ENCODE data around the gene PAPPA.

The PAPPA gene

DNA sequence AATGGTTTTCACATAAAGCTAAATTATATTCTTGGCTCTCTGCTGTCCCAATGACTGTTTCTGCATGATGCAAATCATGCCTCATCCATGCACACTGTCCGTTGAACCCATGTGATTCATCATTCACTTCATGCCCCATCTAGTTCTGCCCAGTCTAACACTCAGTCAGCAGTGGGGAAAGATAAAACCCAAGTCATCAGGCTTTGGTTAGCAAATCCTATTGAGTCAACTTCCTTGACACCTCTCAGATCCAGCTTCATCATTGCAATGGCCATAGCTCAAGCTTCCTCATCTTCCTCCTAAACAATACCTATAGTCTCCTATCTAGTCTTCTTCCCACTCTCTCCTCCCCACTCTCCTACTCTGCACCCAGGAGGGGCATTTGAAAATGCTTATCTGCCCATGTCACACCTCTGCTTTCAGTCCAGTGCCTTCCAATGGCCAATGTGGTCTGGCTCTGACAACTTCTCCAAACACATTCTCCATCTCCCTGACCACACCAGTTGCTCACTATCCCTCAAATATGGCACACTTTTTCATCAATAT lies 267.5 kb downstream of the PAPPA start:
- peak; percentile 24 for DNase-seq (ENCODE audit: low spot score)

DNA sequence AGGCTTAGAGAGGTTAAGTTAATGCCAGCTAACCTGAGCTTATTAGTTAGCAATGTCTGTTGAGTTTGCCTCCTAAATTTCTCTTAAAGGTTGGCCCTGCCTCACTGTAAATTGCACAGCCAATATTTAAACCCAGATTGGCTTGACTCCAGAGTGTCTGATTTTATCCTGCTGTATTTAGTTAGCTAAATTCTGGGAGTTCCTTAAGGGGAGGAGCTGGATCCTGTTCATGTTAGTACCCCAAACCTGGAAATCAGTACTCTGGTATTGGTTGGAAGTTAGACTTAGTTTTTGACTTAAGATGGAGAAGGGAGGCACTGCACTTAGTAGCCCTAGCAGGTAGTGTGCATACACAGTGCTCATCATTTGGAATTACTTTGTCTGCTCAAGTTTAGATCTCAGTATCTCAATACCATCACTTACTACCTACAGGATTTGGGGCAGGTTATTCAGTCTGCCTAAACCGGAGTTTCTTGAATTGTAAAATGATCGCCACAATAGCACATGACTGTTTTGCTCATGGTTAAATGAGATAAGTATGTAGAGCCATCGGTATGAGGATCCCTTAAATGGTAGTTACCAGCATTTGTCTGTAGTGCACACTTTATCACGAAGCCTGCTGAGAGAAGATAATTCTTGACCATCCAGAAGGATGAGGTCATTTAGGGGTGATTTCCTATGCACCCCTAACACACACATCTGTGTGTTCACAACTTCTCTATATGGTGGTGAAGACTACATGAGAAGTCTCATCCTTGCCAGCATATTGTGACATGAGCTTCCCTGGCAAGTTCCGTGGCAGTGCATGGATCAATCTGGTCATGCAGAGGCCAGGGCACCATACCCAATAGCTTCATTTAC lies 268.8 kb downstream of the PAPPA start:
- no peak for DNase-seq (ENCODE audit: low spot score)

DNA sequence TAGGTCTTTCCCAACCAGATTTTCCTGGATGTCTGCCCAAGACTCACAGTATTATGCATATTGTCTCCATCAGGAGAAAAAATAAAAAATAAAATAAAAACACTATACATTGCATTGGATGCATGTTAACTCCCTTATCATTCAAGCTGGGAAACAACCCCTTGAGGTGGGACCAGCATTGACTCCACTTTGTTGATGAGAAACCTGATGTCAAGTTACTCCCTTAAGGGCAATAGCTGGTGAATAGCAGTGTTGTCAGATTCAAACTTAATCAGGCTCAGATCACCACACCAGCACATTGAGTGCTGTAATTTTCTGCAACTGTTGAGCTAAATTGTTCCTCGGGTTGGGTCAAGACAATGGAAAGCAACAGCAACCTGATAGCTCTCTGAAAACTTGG lies 269.6 kb downstream of the PAPPA start:
- DNase-seq (ENCODE audit: low spot score) = no peak

DNA sequence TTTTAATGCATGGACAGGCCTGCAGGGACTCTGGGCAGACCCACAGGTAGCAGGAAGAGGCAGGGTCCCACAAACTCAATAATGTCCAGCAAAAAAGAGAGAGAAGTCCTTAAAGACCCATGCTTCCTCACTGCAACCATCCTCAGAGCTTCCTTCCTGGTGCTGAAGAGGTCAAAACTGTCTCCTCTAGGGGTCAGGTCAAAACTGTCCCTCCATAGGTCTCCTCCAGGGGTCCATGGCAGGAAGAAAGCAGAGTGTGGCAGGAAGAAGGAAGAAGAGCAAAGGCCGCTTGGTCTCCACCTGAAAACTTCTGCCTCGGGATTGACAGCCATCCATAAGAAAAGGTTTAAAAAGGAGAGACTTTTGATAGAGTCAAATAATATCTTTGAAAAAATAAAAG lies 271.7 kb downstream of the PAPPA start:
- no peak for DNase-seq (ENCODE audit: low spot score)

DNA sequence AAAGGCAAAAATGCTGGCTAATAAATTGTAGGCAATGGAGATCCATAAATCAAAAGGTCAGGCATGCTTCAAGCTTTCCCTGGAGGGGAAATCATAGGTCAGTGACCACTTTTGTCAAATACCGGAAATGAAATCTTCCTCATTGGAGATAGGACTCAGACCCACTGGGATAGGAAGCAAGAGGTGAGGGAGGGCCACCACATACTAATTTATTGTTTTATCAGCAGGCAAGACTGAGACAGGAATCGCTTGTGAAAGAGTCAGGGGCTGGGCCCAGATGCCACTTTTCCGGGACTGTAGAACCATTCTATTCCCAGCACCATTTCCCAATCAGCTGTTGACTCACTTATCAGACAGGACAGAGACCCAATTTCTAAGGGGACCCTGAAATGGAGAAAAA lies 277.3 kb downstream of the PAPPA start:
- no peak for DNase-seq (ENCODE audit: low spot score)

DNA sequence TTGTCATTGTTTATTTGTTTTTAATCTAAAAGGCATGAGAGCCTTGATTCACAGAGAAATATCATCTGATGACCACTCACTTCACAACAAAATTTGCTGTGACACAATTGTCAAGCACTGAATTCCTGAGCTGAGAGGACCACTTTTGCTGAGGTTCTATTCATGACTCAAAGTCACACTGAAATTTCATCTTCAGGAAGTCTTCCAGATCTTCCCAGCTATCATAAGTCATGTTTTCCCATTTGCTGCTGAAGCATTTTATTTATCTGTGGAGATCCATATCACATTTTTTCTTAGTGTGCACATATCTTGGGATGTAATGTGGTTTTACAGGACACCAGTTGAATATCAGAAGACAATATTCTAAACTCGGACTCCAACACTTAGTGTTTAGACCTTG lies 278.5 kb downstream of the PAPPA start:
- DNase-seq (ENCODE audit: low spot score) = peak; percentile 16

DNA sequence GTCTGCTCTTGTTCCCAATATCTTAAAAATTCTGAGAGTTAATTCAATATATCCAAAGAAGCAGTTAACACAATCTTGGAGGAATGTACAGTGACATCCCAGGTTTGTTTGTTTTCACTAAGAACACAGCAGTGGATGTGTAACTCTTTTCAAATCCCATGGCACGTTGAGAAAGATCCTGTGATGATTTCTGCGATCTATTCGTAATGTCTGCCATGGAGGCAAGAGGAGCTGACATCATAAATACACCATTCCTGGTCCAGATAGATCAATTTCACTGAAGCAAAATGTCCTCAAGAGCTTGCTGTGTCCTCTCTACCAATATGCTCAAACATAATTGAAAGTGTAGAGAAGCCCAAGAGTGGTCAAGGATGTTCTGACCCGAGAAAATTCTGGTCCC lies 280.7 kb downstream of the PAPPA start:
- no peak for DNase-seq (ENCODE audit: low spot score)

DNA sequence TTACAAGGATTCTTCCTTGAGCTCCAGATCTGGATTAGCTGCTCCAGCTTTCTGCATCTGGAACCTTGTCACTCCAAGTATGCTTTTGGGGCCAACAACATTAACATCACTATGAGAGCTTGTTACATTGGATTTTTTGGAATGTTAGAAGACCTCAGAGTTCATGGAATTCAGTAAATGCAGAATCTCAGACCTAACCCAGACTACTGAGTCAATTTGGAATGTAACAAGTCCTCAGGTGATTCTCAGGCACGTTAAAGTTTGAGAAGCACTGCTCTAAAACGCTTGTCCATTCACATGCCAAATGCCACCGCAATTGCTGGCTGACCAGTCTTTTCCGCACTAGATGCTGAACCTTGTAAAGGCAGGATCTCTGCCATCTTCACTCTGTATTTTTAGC lies 282.1 kb downstream of the PAPPA start:
- no peak for DNase-seq (ENCODE audit: low spot score)

DNA sequence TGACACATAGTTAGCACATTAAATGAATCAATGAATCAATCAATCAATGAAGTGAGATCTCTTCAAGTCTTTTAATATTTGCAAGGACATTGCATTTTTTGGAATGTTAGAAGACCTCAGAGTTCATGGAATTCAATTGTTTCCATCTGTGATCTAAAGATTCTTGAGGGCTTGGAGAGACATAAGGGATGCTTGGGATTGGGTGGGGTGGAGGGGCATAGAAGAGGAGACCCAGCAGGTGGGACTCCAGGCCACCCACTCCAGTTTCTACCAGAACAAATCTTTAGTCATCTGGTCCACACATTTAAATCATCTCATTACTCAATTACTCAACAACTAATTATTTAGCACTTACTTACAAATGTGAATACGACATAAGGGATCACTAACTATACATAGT lies 282.5 kb downstream of the PAPPA start:
- no peak for DNase-seq (ENCODE audit: low spot score)

DNA sequence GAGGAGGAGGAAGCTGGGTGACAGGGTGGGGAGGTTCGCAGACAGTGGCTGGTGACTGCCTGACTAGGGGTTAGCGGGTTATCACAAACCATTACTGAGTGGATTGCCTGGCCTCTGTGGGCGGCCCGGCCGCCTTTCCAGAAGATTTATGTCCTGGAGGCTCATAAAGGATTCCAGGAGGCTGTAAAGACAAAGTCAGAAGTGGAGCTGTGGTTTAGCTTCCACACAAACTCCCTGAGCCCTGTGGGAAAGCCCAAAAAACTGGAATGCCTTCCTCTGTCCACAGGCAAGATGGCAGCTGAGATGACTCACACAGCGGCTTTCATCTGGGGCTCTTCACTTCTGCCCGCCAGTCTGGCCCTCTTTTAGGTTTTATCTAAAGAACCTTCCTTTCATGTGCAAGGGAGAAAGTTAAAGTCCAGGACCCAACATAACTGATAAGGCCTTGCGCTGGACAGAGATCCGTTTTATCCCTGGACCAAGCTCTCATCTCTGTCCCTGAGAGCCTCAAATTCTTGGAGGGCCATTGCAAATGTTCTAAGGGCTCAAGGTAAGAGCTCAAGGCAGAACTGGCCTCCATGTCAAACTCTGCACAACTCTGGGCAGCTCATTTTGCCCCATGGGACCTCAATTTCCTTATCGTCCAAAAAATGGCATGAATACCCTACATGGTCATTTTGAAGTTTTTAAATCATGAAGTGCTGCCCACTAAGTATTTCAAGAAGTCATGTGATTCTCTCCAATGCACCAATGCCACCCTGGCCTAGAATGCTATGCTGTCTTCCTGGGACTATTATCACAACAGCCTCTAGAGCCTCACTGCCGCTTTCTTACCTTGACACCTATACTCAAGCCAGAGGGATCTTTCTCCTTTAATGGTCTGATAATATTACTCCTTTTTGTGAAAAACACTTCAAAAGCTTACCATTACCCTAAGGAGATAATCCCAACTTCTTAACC lies 284.1 kb downstream of the PAPPA start:
- no peak for DNase-seq (ENCODE audit: low spot score)

DNA sequence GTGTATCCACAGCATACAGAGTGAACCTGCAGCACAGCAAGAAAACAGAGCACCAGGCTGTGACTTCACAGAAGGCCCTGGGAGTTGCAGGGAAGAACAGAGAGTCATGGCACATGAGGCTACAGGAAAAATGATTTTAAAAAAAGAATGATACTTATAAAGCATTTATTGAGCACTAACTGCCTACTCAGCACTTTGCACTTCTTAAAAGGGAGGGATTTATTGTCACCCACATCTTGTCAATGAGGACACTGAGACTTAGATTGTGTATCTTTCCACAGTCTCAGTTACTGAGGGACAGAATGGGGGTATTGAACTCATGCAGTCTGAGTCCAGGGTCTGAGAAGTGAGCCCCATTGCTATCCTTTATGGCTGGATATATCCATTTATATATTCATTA lies 288.9 kb downstream of the PAPPA start:
- no peak for DNase-seq (ENCODE audit: low spot score)

DNA sequence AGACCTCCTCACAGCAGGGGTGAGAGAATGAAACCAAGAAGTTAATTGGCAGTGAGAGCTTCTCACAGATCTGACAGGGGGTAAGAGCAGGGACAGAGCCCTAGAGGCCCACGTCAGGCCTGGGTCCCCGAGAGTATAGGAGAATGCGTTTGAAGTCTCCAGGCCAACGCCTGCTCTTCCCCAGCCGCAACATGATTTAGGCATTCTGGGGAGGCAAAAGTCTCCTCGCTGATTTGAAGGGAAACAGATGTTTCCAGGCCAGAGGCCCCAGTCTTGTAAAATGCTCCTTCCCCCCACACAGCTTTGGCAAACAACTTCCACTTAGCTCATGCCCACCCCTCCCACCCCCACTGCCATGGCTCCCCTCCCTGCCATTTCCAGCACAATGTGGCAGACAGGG lies 294.3 kb downstream of the PAPPA start:
- DNase-seq (ENCODE audit: low spot score) = no peak

DNA sequence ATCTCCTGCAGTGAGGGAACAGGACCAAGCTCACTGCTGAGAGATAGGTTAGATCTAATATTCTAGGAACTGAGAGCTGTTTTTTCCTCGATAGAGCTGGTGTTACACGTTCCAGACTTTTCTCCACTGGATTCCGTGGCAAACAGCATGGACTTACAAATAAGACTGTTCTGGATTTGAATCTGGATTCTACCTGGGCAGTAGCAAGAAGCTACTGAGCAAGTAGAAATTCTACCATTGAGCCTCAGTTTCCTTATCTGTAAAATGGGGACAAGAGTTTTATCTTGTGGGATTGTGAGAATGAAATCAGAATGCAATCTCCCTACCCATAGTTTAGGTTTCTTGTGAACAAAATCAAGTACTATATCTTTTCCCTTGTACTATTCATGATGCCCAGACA lies 294.8 kb downstream of the PAPPA start:
- no peak for DNase-seq (ENCODE audit: low spot score)

DNA sequence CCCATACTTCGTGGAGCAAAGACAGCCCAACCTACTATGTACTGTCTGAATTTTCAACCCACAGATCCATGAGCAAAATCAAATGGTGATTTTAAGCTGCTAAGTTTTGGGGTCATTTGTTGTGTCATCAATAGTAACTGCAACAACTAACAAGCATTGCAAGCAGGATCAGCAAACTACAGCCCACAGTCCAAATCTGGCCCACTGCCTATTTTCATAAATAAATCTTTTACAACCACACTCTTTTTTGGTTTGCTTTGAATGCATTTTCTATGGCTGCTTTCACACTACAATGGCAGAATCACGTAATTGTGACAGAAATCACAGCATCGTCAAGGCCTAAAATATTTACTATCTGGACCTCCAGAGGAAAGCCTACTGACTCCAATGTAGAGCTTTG lies 296.4 kb downstream of the PAPPA start:
- DNase-seq (ENCODE audit: low spot score) = no peak

DNA sequence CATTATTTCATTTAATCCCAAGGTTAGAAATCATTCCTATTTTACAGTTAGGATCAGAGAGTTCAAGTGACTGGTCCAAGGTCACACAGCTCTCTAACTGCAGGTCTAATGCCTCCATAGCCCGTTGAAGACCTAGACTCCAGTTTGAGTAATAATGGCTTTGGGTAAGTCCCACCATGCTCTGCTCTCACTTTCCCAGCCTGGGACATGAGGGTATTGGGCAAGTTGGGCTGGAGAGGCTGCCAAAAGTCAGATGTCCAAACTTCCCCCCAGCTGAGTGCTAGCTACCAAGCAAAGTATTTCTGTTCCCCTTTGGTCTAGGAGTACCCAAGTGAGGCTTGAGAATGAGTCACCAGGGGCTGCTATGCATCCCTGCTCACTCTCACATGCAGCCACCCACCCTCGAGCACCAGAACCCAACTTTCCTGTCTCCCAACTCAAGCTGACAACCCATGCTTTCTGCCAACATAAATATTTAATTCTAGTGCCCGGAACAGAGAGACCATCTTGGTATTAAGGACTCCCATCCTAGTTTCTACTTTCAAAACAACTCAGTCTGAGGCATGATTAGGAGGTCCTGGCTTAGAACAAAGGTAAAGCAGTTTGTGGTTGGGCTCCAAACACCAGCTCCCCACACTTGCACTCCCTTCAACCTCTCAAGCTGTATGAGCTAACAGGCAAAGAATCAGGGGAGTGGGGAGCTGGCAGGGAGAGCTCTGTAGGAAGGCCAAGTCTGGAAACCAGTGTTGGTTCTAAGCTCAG lies 297.0 kb downstream of the PAPPA start:
- no peak for DNase-seq (ENCODE audit: low spot score)

DNA sequence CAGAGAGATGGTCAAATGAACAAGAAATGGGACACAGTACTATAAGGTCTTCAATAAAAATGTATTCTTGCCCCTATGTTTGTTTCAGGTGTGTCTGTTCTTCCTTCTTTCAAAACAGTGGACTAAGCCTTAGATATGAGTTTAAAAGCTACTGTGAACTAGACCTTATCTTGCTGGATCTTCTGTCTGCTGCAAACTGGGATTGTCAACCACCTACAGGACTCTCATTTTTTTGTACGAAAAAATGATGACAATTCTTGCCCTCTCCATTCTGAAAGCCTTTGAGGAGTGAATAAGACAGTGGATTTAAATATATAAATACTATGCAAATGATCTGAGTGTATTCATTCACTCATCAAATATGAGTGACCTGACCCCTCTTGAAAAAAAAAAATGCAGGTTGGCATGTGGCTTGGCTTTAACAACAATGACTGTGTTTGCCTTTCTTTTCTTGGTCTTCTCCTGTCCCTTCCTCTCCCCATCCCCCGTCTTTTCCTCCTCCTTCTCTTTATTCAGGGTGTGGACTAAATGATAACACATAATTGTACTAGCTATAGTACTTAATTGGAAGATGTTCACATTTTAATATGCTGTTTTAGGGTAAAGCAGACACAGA lies 298.0 kb downstream of the PAPPA start:
- DNase-seq (ENCODE audit: low spot score) = no peak

Measured in AG20443 (cell line).